ENCODE data around the gene CRIP2.

DNA sequence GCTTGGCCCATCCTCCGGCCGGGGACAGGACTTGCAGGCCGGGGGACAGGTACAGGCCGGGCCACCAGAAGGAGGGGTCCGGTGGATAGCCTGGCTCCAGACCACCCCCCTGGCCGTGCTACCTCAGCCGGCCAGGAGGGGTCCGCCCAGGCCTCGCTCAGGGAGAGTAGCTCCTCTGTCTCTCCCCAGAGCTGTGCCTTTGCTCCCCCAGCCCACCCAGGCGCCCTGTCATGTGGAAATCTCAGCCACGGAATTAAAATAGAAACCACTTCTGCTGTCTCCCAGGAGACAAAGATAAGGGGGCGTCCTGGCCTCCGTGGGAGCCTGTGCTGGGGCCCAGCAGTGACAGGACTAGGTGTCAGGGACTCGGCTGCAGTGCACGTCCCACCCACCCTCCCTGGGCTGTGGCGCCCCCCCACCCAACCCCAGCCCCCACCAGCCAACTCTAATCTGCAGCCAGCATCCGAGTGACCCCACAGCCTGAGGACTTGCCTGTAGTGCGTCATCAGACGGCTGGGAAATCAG lies 3.3 kb upstream of the CRIP2 start:
- TF ChIP-seq EZH2 (IDR thresholded peaks at IDR 0.05; ENCODE audit: insufficient read depth, poor library complexity, severe bottlenecking), result no peak
- no peak for TF ChIP-seq EZH2phosphoT487 (IDR thresholded peaks at IDR 0.05; ENCODE audit: insufficient read depth, low read depth)
